Measurements from ENCODE around the gene RNF175.

DNA sequence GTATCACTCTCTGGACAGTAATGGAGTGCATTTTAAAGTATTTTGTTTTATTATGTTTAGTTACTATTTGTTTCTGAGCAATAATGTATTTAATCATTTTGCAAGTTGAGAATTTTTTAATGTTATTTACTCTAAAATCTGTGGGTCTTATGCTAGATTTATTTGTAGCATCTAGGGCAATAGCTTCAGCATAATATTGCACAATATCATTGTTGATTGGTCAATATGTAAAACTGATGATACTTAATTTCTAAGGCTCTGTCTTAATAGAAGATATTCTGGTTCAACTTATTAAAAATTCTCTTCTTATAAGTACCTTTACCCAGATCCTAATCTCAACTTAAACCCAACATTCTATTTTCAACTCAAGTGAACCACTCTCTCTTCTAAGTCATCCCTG is 17.6 kb upstream of the RNF175 start:
- TF ChIP-seq CTCF (IDR thresholded peaks at IDR 0.05; ENCODE audit: poor library complexity, severe bottlenecking) (no peak), EZH2 (IDR thresholded peaks at IDR 0.05; ENCODE audit: borderline replicate concordance, insufficient read depth, low read length, poor library complexity, severe bottlenecking) (no peak), POLR2AphosphoS5 (IDR thresholded peaks at IDR 0.05) (no peak), RAD21 (conservative IDR thresholded peaks at IDR 0.05) (no peak), REST (IDR thresholded peaks at IDR 0.05; ENCODE audit: borderline replicate concordance) (no peak), SMC3 (conservative IDR thresholded peaks at IDR 0.05; ENCODE audit: poor library complexity) (no peak)

All from neural cell (in vitro differentiated cells).